Measurements from ENCODE around the gene NLRP10.

GRCh38 chr11:8004008-8004407, 38.8 kb upstream of the NLRP10 start:
- TF ChIP-seq CTCF (conservative IDR thresholded peaks at IDR 0.05 in 1 of 2, IDR thresholded peaks at IDR 0.05 in 1 of 2; ENCODE audit: extremely low read depth in 1 of 2, insufficient read depth in 1 of 2, low read depth in 1 of 2, low read length in 2 of 2) (no peak), EZH2 (IDR thresholded peaks at IDR 0.05; ENCODE audit: borderline replicate concordance, low read length) (no peak)
